ENCODE measurements around the gene IQSEC1. TPM values are rescaled to one million over a fixed set of nuclear protein-coding genes. Genes with fewer than 3 reads are reported as not detected.

The IQSEC1 gene
- total RNA-seq, 1 experiment from 2014 or later, result 28.1 TPM

- no peak overlapping the region for H2AFZ ChIP-seq (ENCODE audit: low read depth, low read length, poor library complexity, severe bottlenecking)
- TF ChIP-seq EZH2 (IDR thresholded peaks at IDR 0.05), result no peak
- POLR2A ChIA-PET, result no interaction called here
- H3K36me3 ChIP-seq (ENCODE audit: control insufficient read depth in 1 of 2, insufficient read depth in 2 of 2, low read length in 2 of 2), result no peaks in the 10 kb centered on the region
- no peaks in the 10 kb centered on the region for H3K27me3 ChIP-seq (ENCODE audit: insufficient read depth, low read length)
- no peak overlapping the region for H3K27ac ChIP-seq (ENCODE audit: low read depth, low read length)
- ATAC-seq (no peak), DNase-seq (ENCODE audit: low read depth, low spot score) (no peak)
- RAD21 ChIA-PET (ENCODE audit: low non-redundant PET in 1 of 2, low total read pairs in 2 of 2, uncharacterized antibody in 2 of 2, unreplicated experiment in 2 of 2), result no interaction called here
- no TSS peak for BruUV-seq (replicated peaks)
- no peak overlapping the region for H3K9ac ChIP-seq (ENCODE audit: low read length)
- H3K4me2 ChIP-seq (ENCODE audit: low read length), result no peak overlapping the region
- H3K9me2 ChIP-seq (ENCODE audit: insufficient read depth), result no peaks in the 10 kb centered on the region
- CTCF ChIA-PET, result interaction anchor here (3.1 kb wide), 1 partner anchor 14 kb away, joined by 11 read pairs; no protein-coding TSS in a partner anchor
- peaks cover 11% of the 10 kb centered on the region in 2 experiments; a peak in 3 of 4 replicates for H3K4me1 ChIP-seq (ENCODE audit: control insufficient read depth in 1 of 2, insufficient read depth in 2 of 2, low read length in 2 of 2)
- H3K79me2 ChIP-seq (ENCODE audit: insufficient read depth, low read length), result no peaks in the 10 kb centered on the region
- intact Hi-C loops (cut with micrococcal nuclease), result no loop called here
- no peak overlapping the region for H3K4me3 ChIP-seq (replicated peaks in 1 of 2; ENCODE audit: low read depth in 1 of 2, low read length in 2 of 2)
- H3K9me3 ChIP-seq (ENCODE audit: control insufficient read depth in 1 of 2, insufficient read depth in 1 of 2, low read depth in 1 of 2, low read length in 2 of 2), result no peaks in the 10 kb centered on the region
- H4K20me1 ChIP-seq (ENCODE audit: insufficient read depth), result no peaks in the 10 kb centered on the region
Observed at GRCh38 chr3:13106308-13107001, 33.2 kb upstream of the IQSEC1 start.

- Histone ChIP-seq H3K27ac (ENCODE audit: low read depth, low read length) (no peak overlapping the region), H3K36me3 (ENCODE audit: control insufficient read depth in 1 of 2, insufficient read depth in 2 of 2, low read length in 2 of 2) (no peaks in the 10 kb centered on the region), H3K9me2 (ENCODE audit: insufficient read depth) (no peaks in the 10 kb centered on the region), H3K4me2 (ENCODE audit: low read length) (no peak overlapping the region), H3K9ac (ENCODE audit: low read length) (no peak overlapping the region), H3K4me1 (ENCODE audit: control insufficient read depth in 1 of 2, insufficient read depth in 2 of 2, low read length in 2 of 2) (peaks cover 5% of the 10 kb centered on the region in 2 experiments; a peak in 3 of 4 replicates), H3K4me3 (replicated peaks in 1 of 2; ENCODE audit: low read depth in 1 of 2, low read length in 2 of 2) (no peak overlapping the region), H3K9me3 (ENCODE audit: control insufficient read depth in 1 of 2, insufficient read depth in 1 of 2, low read depth in 1 of 2, low read length in 2 of 2) (no peaks in the 10 kb centered on the region), H3K27me3 (ENCODE audit: insufficient read depth, low read length) (no peaks in the 10 kb centered on the region), H4K20me1 (ENCODE audit: insufficient read depth) (no peaks in the 10 kb centered on the region), H3K79me2 (ENCODE audit: insufficient read depth, low read length) (no peaks in the 10 kb centered on the region), H2AFZ (ENCODE audit: low read depth, low read length, poor library complexity, severe bottlenecking) (no peak overlapping the region)
- TF ChIP-seq SP1 (IDR thresholded peaks at IDR 0.05; ENCODE audit: low read depth) (no peak), ZFX (IDR thresholded peaks at IDR 0.05) (no peak), CEBPB (IDR thresholded peaks at IDR 0.05; ENCODE audit: low read depth) (no peak), POLR2A (IDR thresholded peaks at IDR 0.05; ENCODE audit: borderline replicate concordance, extremely low read depth, insufficient read depth, insufficient read length) (no peak), JUND (IDR thresholded peaks at IDR 0.05) (no peak), SIN3A (IDR thresholded peaks at IDR 0.05; ENCODE audit: low read depth) (no peak), CTCF (IDR thresholded peaks at IDR 0.05 in 2 of 3, conservative IDR thresholded peaks at IDR 0.05 in 1 of 3; ENCODE audit: borderline replicate concordance in 1 of 3, insufficient read depth in 1 of 3, low read depth in 2 of 3, low read length in 2 of 3) (no peak), EGR1 (IDR thresholded peaks at IDR 0.05; ENCODE audit: low read depth) (no peak), TCF7L2 (IDR thresholded peaks at IDR 0.05; ENCODE audit: borderline replicate concordance, extremely low read depth, insufficient read depth, insufficient read length) (no peak), ELF1 (IDR thresholded peaks at IDR 0.05; ENCODE audit: borderline replicate concordance, low read depth) (no peak), POLR2AphosphoS5 (IDR thresholded peaks at IDR 0.05; ENCODE audit: low read depth, low read length) (no peak), EZH2 (IDR thresholded peaks at IDR 0.05) (no peak), SRF (IDR thresholded peaks at IDR 0.05; ENCODE audit: low read depth) (no peak)
- TF ChIP-seq, protein P1, sequence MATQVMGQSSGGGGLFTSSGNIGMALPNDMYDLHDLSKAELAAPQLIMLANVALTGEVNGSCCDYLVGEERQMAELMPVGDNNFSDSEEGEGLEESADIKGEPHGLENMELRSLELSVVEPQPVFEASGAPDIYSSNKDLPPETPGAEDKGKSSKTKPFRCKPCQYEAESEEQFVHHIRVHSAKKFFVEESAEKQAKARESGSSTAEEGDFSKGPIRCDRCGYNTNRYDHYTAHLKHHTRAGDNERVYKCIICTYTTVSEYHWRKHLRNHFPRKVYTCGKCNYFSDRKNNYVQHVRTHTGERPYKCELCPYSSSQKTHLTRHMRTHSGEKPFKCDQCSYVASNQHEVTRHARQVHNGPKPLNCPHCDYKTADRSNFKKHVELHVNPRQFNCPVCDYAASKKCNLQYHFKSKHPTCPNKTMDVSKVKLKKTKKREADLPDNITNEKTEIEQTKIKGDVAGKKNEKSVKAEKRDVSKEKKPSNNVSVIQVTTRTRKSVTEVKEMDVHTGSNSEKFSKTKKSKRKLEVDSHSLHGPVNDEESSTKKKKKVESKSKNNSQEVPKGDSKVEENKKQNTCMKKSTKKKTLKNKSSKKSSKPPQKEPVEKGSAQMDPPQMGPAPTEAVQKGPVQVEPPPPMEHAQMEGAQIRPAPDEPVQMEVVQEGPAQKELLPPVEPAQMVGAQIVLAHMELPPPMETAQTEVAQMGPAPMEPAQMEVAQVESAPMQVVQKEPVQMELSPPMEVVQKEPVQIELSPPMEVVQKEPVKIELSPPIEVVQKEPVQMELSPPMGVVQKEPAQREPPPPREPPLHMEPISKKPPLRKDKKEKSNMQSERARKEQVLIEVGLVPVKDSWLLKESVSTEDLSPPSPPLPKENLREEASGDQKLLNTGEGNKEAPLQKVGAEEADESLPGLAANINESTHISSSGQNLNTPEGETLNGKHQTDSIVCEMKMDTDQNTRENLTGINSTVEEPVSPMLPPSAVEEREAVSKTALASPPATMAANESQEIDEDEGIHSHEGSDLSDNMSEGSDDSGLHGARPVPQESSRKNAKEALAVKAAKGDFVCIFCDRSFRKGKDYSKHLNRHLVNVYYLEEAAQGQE (IDR thresholded peaks at IDR 0.05; ENCODE audit: low read depth), result no peak
- TF ChIP-seq, protein P2, sequence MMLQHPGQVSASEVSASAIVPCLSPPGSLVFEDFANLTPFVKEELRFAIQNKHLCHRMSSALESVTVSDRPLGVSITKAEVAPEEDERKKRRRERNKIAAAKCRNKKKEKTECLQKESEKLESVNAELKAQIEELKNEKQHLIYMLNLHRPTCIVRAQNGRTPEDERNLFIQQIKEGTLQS (IDR thresholded peaks at IDR 0.05), result no peak
- CTCF ChIA-PET, result interaction anchor here (3.1 kb wide), 1 partner anchor 13 kb away, joined by 11 read pairs; no protein-coding TSS in a partner anchor
- ATAC-seq (peak; percentile 65), DNase-seq (ENCODE audit: low read depth, low spot score) (no peak)
- RAD21 ChIA-PET (ENCODE audit: low non-redundant PET in 1 of 2, low total read pairs in 2 of 2, uncharacterized antibody in 2 of 2, unreplicated experiment in 2 of 2), result no interaction called here
- BruUV-seq (replicated peaks), result no TSS peak
- POLR2A ChIA-PET, result no interaction called here
- intact Hi-C loops (cut with micrococcal nuclease), result no loop called here
Observed at GRCh38 chr3:13105896-13106250, 32.6 kb upstream of the IQSEC1 start.
